ENCODE results near the gene FILIP1. TPM values are rescaled to one million over a fixed set of nuclear protein-coding genes. Genes with fewer than 3 reads are reported as not detected.
A peak's percentile ranks its signal among the peaks of the same experiment; 100 is the strongest.

The FILIP1 gene
- total RNA-seq, 4 donors from 2014 or later = 57.5 to 123 (median 93.8) TPM

- no peak for TF ChIP-seq CTCF (IDR thresholded peaks at IDR 0.05 in 4 of 5, conservative IDR thresholded peaks at IDR 0.05 in 1 of 5)
- no peak for TF ChIP-seq POLR2A (IDR thresholded peaks at IDR 0.05)
- intact Hi-C loops (cut with DNase I; ENCODE audit: low total_unique reads) (loop anchor here (5.0 kb wide), 1 partner anchor 315 kb away; the partner anchor contains the start of gene SENP6), in situ Hi-C loops (cut with MboI; ENCODE audit: low sequenced_read_pairs in 4 of 4) (no loop called here)
- Histone ChIP-seq H3K9me3 (no peaks in the 10 kb centered on the region), H3K4me1 (peaks cover 30 to 38% of the 10 kb centered on the region in 2 donors), H3K27ac (no peak overlapping the region), H3K27me3 (no peaks in the 10 kb centered on the region), H3K4me3 (no peak overlapping the region), H3K36me3 (no peaks in the 10 kb centered on the region)
- ATAC-seq = no peak
- no peak for DNase-seq
Measured at GRCh38 chr6:75287424-75287823, 206.2 kb downstream of the FILIP1 start.

- Histone ChIP-seq H3K4me1 (peaks cover 31 to 37% of the 10 kb centered on the region in 2 donors), H3K27ac (no peak overlapping the region), H3K4me3 (no peak overlapping the region), H3K27me3 (no peaks in the 10 kb centered on the region), H3K36me3 (no peaks in the 10 kb centered on the region), H3K9me3 (no peaks in the 10 kb centered on the region)
- in situ Hi-C loops (cut with MboI; ENCODE audit: low sequenced_read_pairs in 4 of 4) = no loop called here
- intact Hi-C loops (cut with DNase I; ENCODE audit: low total_unique reads) = loop anchor here (5.0 kb wide), 1 partner anchor 315 kb away; the partner anchor contains the start of gene SENP6
- DNase-seq = no peak
- TF ChIP-seq CTCF (IDR thresholded peaks at IDR 0.05 in 4 of 5, conservative IDR thresholded peaks at IDR 0.05 in 1 of 5) = no peak
- TF ChIP-seq POLR2A (IDR thresholded peaks at IDR 0.05) = no peak
- ATAC-seq = no peak
Measured at GRCh38 chr6:75286955-75287354, 206.6 kb downstream of the FILIP1 start.

GRCh38 chr6:75285283-75285639 lies 208.3 kb downstream of the FILIP1 start:
- DNase-seq (no peak), ATAC-seq (no peak)
- Histone ChIP-seq H3K36me3 (no peaks in the 10 kb centered on the region), H3K27ac (peak overlapping the region; percentile 80 to 94 (median 91)), H3K4me3 (peak overlapping the region; percentile 75 to 90 (median 76)), H3K27me3 (no peaks in the 10 kb centered on the region), H3K4me1 (peaks cover 37% of the 10 kb centered on the region in 2 donors), H3K9me3 (no peaks in the 10 kb centered on the region)
- intact Hi-C loops (cut with DNase I; ENCODE audit: low total_unique reads) (loop anchor here (5.0 kb wide), 1 partner anchor 317 kb away; the partner anchor contains the start of gene SENP6), in situ Hi-C loops (cut with MboI; ENCODE audit: low sequenced_read_pairs in 4 of 4) (no loop called here)
- TF ChIP-seq POLR2A (IDR thresholded peaks at IDR 0.05) (no peak), CTCF (IDR thresholded peaks at IDR 0.05 in 4 of 5, conservative IDR thresholded peaks at IDR 0.05 in 1 of 5) (no peak)

- peaks cover 40 to 42% of the 10 kb centered on the region in 2 donors for H3K4me1 ChIP-seq
- TF ChIP-seq CTCF (IDR thresholded peaks at IDR 0.05 in 4 of 5, conservative IDR thresholded peaks at IDR 0.05 in 1 of 5) = peak in 1 of 5 experiments; percentile 14
- peak; percentile 83 to 87 for TF ChIP-seq POLR2A (IDR thresholded peaks at IDR 0.05)
- H3K27me3 ChIP-seq = no peaks in the 10 kb centered on the region
- no peaks in the 10 kb centered on the region for H3K36me3 ChIP-seq
- in situ Hi-C loops (cut with MboI; ENCODE audit: low sequenced_read_pairs in 4 of 4) (no loop called here), intact Hi-C loops (cut with DNase I; ENCODE audit: low total_unique reads) (loop anchor here (1.0 to 5.0 kb wide), 3 partner anchors 42 to 318 kb away; partner anchors contain the start of genes COX7A2, FILIP1 and SENP6)
- peak within 1 kb of the TSS; percentile 80 to 94 (median 91) for H3K27ac ChIP-seq
- peak within 1 kb of the TSS; percentile 75 to 90 (median 76) for H3K4me3 ChIP-seq
- DNase-seq = peak; percentile 99
- ATAC-seq = peak; percentile 98 to 99
- H3K9me3 ChIP-seq = no peaks in the 10 kb centered on the region
Measured at GRCh38 chr6:75284632-75285282, 208.8 kb downstream of the FILIP1 start, which contains the start of gene TMEM30A. Gene TMEM30A, minus strand, starts transcription at chr6:75284792. Its CDS starts 154 bp downstream, at chr6:75284638.
